Mesendoderm (in vitro differentiated cells): ENCODE data around the gene TCF4.

Experiments
- DNase-seq: peaks from one replicate; pipeline ENCODE4 v3.0.0; 2013
- H2AK5ac ChIP-seq: 2 replicates; pipeline ENCODE4 v1.6.1; 2013; ENCODE audit warnings: low read length, inconsistent platforms
- H2BK120ac ChIP-seq: 2 replicates; pipeline ENCODE4 v1.6.1; 2013; ENCODE audit warnings: low read depth, mild to moderate bottlenecking, low read length, moderate library complexity, mixed read lengths
- H2BK15ac ChIP-seq: replicated peaks from 2 replicates; pipeline ENCODE4 v1.6.1; 2013; ENCODE audit warnings: low read depth, mild to moderate bottlenecking, moderate library complexity
- H2BK5ac ChIP-seq: 2 replicates; pipeline ENCODE4 v1.6.1; 2013; ENCODE audit warnings: low read length, inconsistent platforms
- H3K18ac ChIP-seq: 2 replicates; pipeline ENCODE4 v1.6.1; 2013; ENCODE audit warnings: mild to moderate bottlenecking, low read length, mixed read lengths
- H3K23ac ChIP-seq: one replicate; pipeline ENCODE4 v1.6.1; 2013; ENCODE audit warnings: low read length
- H3K27ac ChIP-seq: 2 replicates; pipeline ENCODE4 v1.5.1; 2013; ENCODE audit warnings: low read depth, mild to moderate bottlenecking, inconsistent platforms, low read length, moderate library complexity
- H3K27me3 ChIP-seq: 2 replicates; pipeline ENCODE4 v1.6.1; 2013; ENCODE audit warnings: low read length, control low read depth, mild to moderate bottlenecking, inconsistent platforms; ENCODE audit not compliant: insufficient read depth, poor library complexity
- H3K36me3 ChIP-seq: 2 replicates; pipeline ENCODE4 v1.6.1; 2013; ENCODE audit warnings: low read length, inconsistent platforms; ENCODE audit not compliant: control insufficient read depth, insufficient read depth
- H3K4ac ChIP-seq: one replicate; pipeline ENCODE4 v1.6.1; 2013; ENCODE audit warnings: low read depth, mild to moderate bottlenecking, low read length, moderate library complexity
- H3K4me1 ChIP-seq: 2 replicates; pipeline ENCODE4 v1.6.1; 2013; ENCODE audit warnings: low read depth, low read length, inconsistent platforms; ENCODE audit not compliant: control insufficient read depth
- H3K4me2 ChIP-seq: 2 replicates; pipeline ENCODE4 v1.6.1; 2013; ENCODE audit warnings: low read length
- H3K4me3 ChIP-seq: 2 replicates; pipeline ENCODE4 v1.5.1; 2013; ENCODE audit warnings: mild to moderate bottlenecking, low read length
- H3K56ac ChIP-seq: one replicate; pipeline ENCODE4 v1.6.1; 2013; ENCODE audit warnings: low read length
- H3K79me1 ChIP-seq: 2 replicates; pipeline ENCODE4 v1.6.1; 2013; ENCODE audit warnings: low read length, inconsistent platforms
- H3K79me2 ChIP-seq: 2 replicates; pipeline ENCODE4 v1.6.1; 2013; ENCODE audit warnings: mild to moderate bottlenecking, low read length; ENCODE audit not compliant: control insufficient read depth, insufficient read depth
- H3K9ac ChIP-seq: 2 replicates; pipeline ENCODE4 v1.6.1; 2013; ENCODE audit warnings: low read length, inconsistent platforms
- H4K5ac ChIP-seq: one replicate; pipeline ENCODE4 v1.6.1; 2013; ENCODE audit warnings: low read length
- H4K8ac ChIP-seq: one replicate; pipeline ENCODE4 v1.6.1; 2013; ENCODE audit warnings: low read depth, mild to moderate bottlenecking, control low read depth, low read length, moderate library complexity
- WGBS: extraction: QIAGEN DNeasy Blood & Tissue Kit; methylation state at CpG from one replicate; pipeline ENCODE4 v1.1.7; 2013; ENCODE audit warnings: low lambda C conversion rate, missing lambda C conversion rate; ENCODE audit not compliant: insufficient coverage; ENCODE audit errors: extremely low coverage; 5-methylcytosine and 5-hydroxymethylcytosine counted together

The TCF4 gene

GRCh38 chr18:55296778-55297177 lies 291.2 kb downstream of the TCF4 start:
- Histone ChIP-seq H3K4me2 (no peak overlapping the region), H4K5ac (no peak overlapping the region), H3K36me3 (no peaks in the 10 kb centered on the region), H2AK5ac (no peak overlapping the region), H3K27me3 (no peaks in the 10 kb centered on the region), H2BK5ac (no peak overlapping the region), H2BK15ac (no peak overlapping the region), H3K79me2 (peaks cover 5% of the 10 kb centered on the region), H2BK120ac (no peak overlapping the region), H3K18ac (no peak overlapping the region), H3K56ac (no peak overlapping the region), H3K4me1 (peaks cover 7% of the 10 kb centered on the region), H3K23ac (no peak overlapping the region), H3K9ac (no peak overlapping the region), H3K27ac (no peak overlapping the region), H3K4ac (no peak overlapping the region), H4K8ac (no peak overlapping the region), H3K4me3 (no peak overlapping the region), H3K79me1 (peaks cover 7% of the 10 kb centered on the region)
- DNase-seq, result no peak
- no CpG with 5 or more reads among the region's 3 CpGs for WGBS

DNA sequence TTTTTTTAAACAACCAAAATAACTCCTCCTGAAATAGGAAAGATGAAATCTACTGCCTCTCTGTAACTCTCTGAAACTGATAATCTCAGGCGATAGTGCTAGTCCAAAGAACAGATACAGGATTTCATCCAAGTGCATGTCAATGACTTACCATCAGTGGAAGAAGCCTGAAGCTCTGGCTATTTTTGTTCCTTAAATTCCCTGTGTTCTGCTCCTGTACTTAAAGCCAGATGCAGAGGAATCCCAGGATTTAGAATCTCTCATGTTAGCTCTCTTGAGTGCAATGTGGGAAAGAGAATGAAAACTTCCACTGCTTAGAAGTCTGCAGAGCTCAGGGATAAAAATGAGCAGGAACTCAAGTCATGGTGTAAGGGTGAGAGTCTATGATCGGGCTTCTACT lies 291.9 kb downstream of the TCF4 start:
- H3K79me1 ChIP-seq, result peaks cover 7% of the 10 kb centered on the region
- no peak overlapping the region for H3K27ac ChIP-seq
- H3K36me3 ChIP-seq, result no peaks in the 10 kb centered on the region
- no peak overlapping the region for H2BK120ac ChIP-seq
- H3K23ac ChIP-seq, result no peak overlapping the region
- DNase-seq, result no peak
- H3K79me2 ChIP-seq, result peaks cover 5% of the 10 kb centered on the region
- no peak overlapping the region for H2BK5ac ChIP-seq
- no peak overlapping the region for H3K9ac ChIP-seq
- no peak overlapping the region for H3K56ac ChIP-seq
- no peak overlapping the region for H3K18ac ChIP-seq
- no peak overlapping the region for H3K4me2 ChIP-seq
- H2BK15ac ChIP-seq, result no peak overlapping the region
- WGBS, result no CpG with 5 or more reads among the region's 2 CpGs
- no peaks in the 10 kb centered on the region for H3K27me3 ChIP-seq
- no peak overlapping the region for H3K4ac ChIP-seq
- H3K4me1 ChIP-seq, result peaks cover 7% of the 10 kb centered on the region
- no peak overlapping the region for H4K8ac ChIP-seq
- no peak overlapping the region for H2AK5ac ChIP-seq
- H4K5ac ChIP-seq, result no peak overlapping the region
- no peak overlapping the region for H3K4me3 ChIP-seq

DNA sequence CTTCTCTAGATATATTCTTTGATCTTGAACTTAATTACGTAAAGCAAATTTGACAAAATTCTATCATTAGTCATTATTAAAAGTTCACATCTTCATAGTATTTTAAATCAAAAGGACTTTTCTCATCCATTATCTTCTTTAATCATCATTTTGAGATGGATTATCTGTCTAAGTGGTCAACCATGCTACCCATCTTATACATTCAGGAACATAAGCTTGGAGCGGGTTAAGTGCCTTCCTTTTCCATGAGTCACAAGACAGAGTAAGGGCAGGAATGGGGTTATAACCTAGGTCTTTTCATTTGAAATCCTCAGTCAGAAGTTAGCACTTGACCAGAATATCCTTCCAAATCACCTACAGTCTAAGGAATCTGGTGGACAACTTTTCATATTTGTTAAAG lies 297.1 kb downstream of the TCF4 start:
- WGBS, result no CpG with 5 or more reads among the region's 2 CpGs
- Histone ChIP-seq H3K9ac (no peak overlapping the region), H3K79me1 (peaks cover 6% of the 10 kb centered on the region), H2BK15ac (no peak overlapping the region), H3K4me2 (no peak overlapping the region), H3K36me3 (no peaks in the 10 kb centered on the region), H2AK5ac (no peak overlapping the region), H3K4me1 (no peaks in the 10 kb centered on the region), H4K5ac (no peak overlapping the region), H2BK120ac (no peak overlapping the region), H2BK5ac (no peak overlapping the region), H3K23ac (no peak overlapping the region), H3K27ac (no peak overlapping the region), H3K18ac (no peak overlapping the region), H4K8ac (no peak overlapping the region), H3K79me2 (no peaks in the 10 kb centered on the region), H3K56ac (no peak overlapping the region), H3K4me3 (no peak overlapping the region), H3K4ac (no peak overlapping the region), H3K27me3 (no peaks in the 10 kb centered on the region)
- DNase-seq, result peak; percentile 71

GRCh38 chr18:55289775-55290174 lies 298.2 kb downstream of the TCF4 start:
- Histone ChIP-seq H4K5ac (no peak overlapping the region), H3K79me1 (peaks cover 6% of the 10 kb centered on the region), H2BK15ac (no peak overlapping the region), H3K4me3 (no peak overlapping the region), H3K79me2 (no peaks in the 10 kb centered on the region), H4K8ac (no peak overlapping the region), H2AK5ac (no peak overlapping the region), H3K18ac (no peak overlapping the region), H2BK120ac (no peak overlapping the region), H3K36me3 (no peaks in the 10 kb centered on the region), H3K4me1 (no peaks in the 10 kb centered on the region), H3K56ac (no peak overlapping the region), H3K27ac (no peak overlapping the region), H3K23ac (no peak overlapping the region), H3K9ac (no peak overlapping the region), H3K27me3 (no peaks in the 10 kb centered on the region), H3K4me2 (no peak overlapping the region), H3K4ac (no peak overlapping the region), H2BK5ac (no peak overlapping the region)
- no peak for DNase-seq
- no CpG with 5 or more reads among the region's 2 CpGs for WGBS

DNA sequence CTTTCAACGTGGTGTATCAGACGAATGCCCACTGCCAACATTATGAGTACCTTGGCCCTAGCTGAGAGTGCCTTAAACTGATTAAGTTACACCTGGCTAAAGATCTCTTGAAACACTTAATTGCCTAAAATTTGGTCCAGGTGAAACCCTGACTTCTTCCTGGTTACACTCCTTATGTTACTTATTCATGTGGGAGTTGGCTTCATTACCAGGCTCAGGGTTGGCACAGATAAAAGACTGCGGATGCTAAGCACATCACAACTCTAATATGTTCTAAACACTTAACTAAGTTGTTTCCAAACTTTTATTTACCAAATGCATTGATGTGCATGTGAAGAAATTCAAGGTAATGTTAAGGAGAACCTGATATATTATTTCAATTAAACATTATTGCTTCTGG lies 298.9 kb downstream of the TCF4 start:
- no peak for DNase-seq
- H3K79me2 ChIP-seq, result no peaks in the 10 kb centered on the region

More for the DNA sequence above, 298.9 kb downstream of the TCF4 start:
- no peak overlapping the region for H3K23ac ChIP-seq
- no peak overlapping the region for H2BK5ac ChIP-seq
- no peak overlapping the region for H3K18ac ChIP-seq
- no peak overlapping the region for H3K4ac ChIP-seq
- H3K4me1 ChIP-seq, result no peaks in the 10 kb centered on the region
- no peak overlapping the region for H3K56ac ChIP-seq
- H3K79me1 ChIP-seq, result peaks cover 6% of the 10 kb centered on the region
- H3K36me3 ChIP-seq, result no peaks in the 10 kb centered on the region
- no peak overlapping the region for H3K27ac ChIP-seq
- H2BK15ac ChIP-seq, result no peak overlapping the region
- H2AK5ac ChIP-seq, result no peak overlapping the region
- no peak overlapping the region for H3K9ac ChIP-seq
- no peaks in the 10 kb centered on the region for H3K27me3 ChIP-seq
- no peak overlapping the region for H3K4me3 ChIP-seq
- no peak overlapping the region for H4K8ac ChIP-seq
- H2BK120ac ChIP-seq, result no peak overlapping the region
- H4K5ac ChIP-seq, result no peak overlapping the region
- no CpG with 5 or more reads among the region's 3 CpGs for WGBS
- no peak overlapping the region for H3K4me2 ChIP-seq
